Suprapubic skin (tissue), 4 donors: ENCODE data around the gene PRADC1. TPM values are rescaled to one million over a fixed set of nuclear protein-coding genes. Genes with fewer than 3 reads are reported as not detected.

Source experiments
- DNase-seq, 2 donors: peaks; one replicate each; pipeline ENCODE4 v3.0.0-alpha.2; 2019; ENCODE audit warnings: low spot score in 2 of 2
- H3K27ac ChIP-seq: fragments of 200-600 bp; sonication (generic); one replicate; pipeline ENCODE4 v1.5.1; 2019
- H3K27me3 ChIP-seq: fragments of 200-600 bp; sonication (generic); one replicate; pipeline ENCODE4 v1.5.1; 2019
- H3K36me3 ChIP-seq: fragments of 200-600 bp; sonication (generic); one replicate; pipeline ENCODE4 v1.5.1; 2019
- H3K4me1 ChIP-seq: fragments of 200-600 bp; sonication (generic); one replicate; pipeline ENCODE4 v1.5.1; 2019
- H3K4me3 ChIP-seq: fragments of 200-600 bp; sonication (generic); one replicate; pipeline ENCODE4 v1.5.1; 2019; ENCODE audit warnings: mild to moderate bottlenecking
- H3K9me3 ChIP-seq: fragments of 200-600 bp; sonication (generic); one replicate; pipeline ENCODE4 v1.5.1; 2019
- EP300 ChIP-seq: sonication (generic); formaldehyde crosslinking; IDR thresholded peaks from one replicate; pipeline ENCODE4 v1.6.1; 2017; ENCODE audit warnings: antibody characterized with exemption
- POLR2A ChIP-seq, 2 donors: fragments of 450-650 bp; IDR thresholded peaks; one replicate each; pipeline ENCODE4 v1.6.1; 2017; ENCODE audit warnings: antibody characterized with exemption in 2 of 2, mild to moderate bottlenecking in 2 of 2, moderate library complexity in 2 of 2
- POLR2AphosphoS5 ChIP-seq, 3 donors: sonication (generic); formaldehyde crosslinking; IDR thresholded peaks; one replicate each; pipeline ENCODE4 v1.6.1; 2017; ENCODE audit warnings: antibody characterized with exemption in 3 of 3
- WGBS: methylation state at CpG from one replicate; pipeline ENCODE4 v1.1.5; 2018; 5-methylcytosine and 5-hydroxymethylcytosine counted together
- total RNA-seq, 4 donors: library from RNA; depleted of rRNA; stranded (reverse); fragments of >200 nt; gene quantifications; one replicate each; pipeline ENCODE4 v1.1.0, GENCODE V29; 2016
- TF ChIP-seq, protein P1 (sequence below), 2 donors: fragments of 200-600 bp in 1 of 2; fragments of 450-650 bp in 1 of 2; sonication (generic) in 1 of 2; IDR thresholded peaks; one replicate each; pipeline ENCODE4 v1.5.1; 2016 to 2019; ENCODE audit warnings: antibody characterized with exemption in 2 of 2, mild to moderate bottlenecking in 1 of 2, moderate library complexity in 1 of 2

PRADC1 gene
- total RNA-seq, 4 donors from 2014 or later = 7.4 to 34.8 (median 25.3) TPM

- Histone ChIP-seq H3K27me3 (no peaks in the 10 kb centered on the region), H3K9me3 (no peaks in the 10 kb centered on the region), H3K36me3 (peaks cover 22% of the 10 kb centered on the region), H3K4me1 (no peaks in the 10 kb centered on the region), H3K4me3 (no peak overlapping the region), H3K27ac (no peak overlapping the region)
- TF ChIP-seq, protein P1, sequence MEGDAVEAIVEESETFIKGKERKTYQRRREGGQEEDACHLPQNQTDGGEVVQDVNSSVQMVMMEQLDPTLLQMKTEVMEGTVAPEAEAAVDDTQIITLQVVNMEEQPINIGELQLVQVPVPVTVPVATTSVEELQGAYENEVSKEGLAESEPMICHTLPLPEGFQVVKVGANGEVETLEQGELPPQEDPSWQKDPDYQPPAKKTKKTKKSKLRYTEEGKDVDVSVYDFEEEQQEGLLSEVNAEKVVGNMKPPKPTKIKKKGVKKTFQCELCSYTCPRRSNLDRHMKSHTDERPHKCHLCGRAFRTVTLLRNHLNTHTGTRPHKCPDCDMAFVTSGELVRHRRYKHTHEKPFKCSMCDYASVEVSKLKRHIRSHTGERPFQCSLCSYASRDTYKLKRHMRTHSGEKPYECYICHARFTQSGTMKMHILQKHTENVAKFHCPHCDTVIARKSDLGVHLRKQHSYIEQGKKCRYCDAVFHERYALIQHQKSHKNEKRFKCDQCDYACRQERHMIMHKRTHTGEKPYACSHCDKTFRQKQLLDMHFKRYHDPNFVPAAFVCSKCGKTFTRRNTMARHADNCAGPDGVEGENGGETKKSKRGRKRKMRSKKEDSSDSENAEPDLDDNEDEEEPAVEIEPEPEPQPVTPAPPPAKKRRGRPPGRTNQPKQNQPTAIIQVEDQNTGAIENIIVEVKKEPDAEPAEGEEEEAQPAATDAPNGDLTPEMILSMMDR (IDR thresholded peaks at IDR 0.05) = no peak
- no peak for TF ChIP-seq POLR2A (IDR thresholded peaks at IDR 0.05)
- TF ChIP-seq POLR2AphosphoS5 (IDR thresholded peaks at IDR 0.05) = no peak
- no peak for TF ChIP-seq EP300
- WGBS = 71% methylated on average over 10 of the region's 10 CpGs
- DNase-seq = peak in 1 of 2 donors; percentile 65
These were observed 24.5 kb upstream of the PRADC1 start for GRCh38 chr2:73257425-73258125.

GRCh38 chr2:73257021-73257420, 24.0 kb upstream of the PRADC1 start:
- no peak for DNase-seq
- peaks cover 28% of the 10 kb centered on the region for H3K36me3 ChIP-seq
- no peaks in the 10 kb centered on the region for H3K4me1 ChIP-seq
- H3K4me3 ChIP-seq = no peak overlapping the region
- H3K27me3 ChIP-seq = no peaks in the 10 kb centered on the region
- H3K27ac ChIP-seq = no peak overlapping the region
- H3K9me3 ChIP-seq = no peaks in the 10 kb centered on the region
- WGBS = 100% methylated on average over 2 of the region's 2 CpGs
- no peak for TF ChIP-seq POLR2AphosphoS5 (IDR thresholded peaks at IDR 0.05)
- TF ChIP-seq, protein P1 (IDR thresholded peaks at IDR 0.05) = no peak
- TF ChIP-seq POLR2A (IDR thresholded peaks at IDR 0.05) = no peak
- TF ChIP-seq EP300 = no peak

GRCh38 chr2:73256618-73256922, 23.5 kb upstream of the PRADC1 start:
- no peak overlapping the region for H3K27ac ChIP-seq
- no peaks in the 10 kb centered on the region for H3K4me1 ChIP-seq
- H3K27me3 ChIP-seq = no peaks in the 10 kb centered on the region
- no peak for TF ChIP-seq POLR2AphosphoS5 (IDR thresholded peaks at IDR 0.05)
- TF ChIP-seq, protein P1 (IDR thresholded peaks at IDR 0.05) = no peak
- TF ChIP-seq POLR2A (IDR thresholded peaks at IDR 0.05) = no peak
- TF ChIP-seq EP300 = no peak
- 86% methylated on average over 1 of the region's 1 CpG for WGBS
- no peak overlapping the region for H3K4me3 ChIP-seq
- no peaks in the 10 kb centered on the region for H3K9me3 ChIP-seq
- no peak for DNase-seq
- H3K36me3 ChIP-seq = peaks cover 32% of the 10 kb centered on the region

DNA sequence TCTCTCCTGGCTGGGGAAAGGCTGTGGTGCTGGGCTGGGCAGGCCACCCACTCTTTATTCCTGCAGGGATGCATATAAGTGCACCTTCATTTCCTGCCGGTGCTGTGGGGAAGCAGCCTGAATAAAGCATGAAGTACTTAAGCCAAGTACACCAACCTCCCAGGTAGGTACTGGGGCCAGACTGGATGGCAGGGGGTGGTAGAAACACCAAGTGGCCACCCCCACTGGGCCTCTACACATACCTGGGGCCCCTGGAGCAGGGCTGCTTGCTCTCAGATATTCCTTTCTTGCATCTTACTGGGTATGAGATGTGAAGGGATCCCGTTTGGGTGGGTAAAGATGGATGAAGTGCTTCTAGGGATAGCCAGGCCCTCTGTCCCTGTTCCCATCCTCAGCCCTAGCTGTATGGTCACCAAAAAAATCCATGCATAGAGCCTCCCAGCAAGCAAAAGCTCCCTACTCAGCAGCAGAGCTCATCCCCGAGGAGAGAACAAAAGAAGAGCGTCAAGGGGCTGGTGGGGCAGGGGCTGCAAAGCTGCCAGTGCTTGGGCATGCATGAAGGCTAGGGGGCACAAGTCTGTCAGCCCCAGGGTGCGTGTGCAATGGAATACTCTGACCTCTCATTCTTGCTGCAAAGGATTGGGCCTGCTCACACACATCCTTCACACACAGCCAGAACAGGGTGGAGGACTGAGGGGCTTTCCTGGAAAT, 23.0 kb upstream of the PRADC1 start:
- DNase-seq = no peak
- no peak overlapping the region for H3K27ac ChIP-seq
- H3K4me1 ChIP-seq = no peaks in the 10 kb centered on the region
- no peak overlapping the region for H3K4me3 ChIP-seq
- H3K27me3 ChIP-seq = no peaks in the 10 kb centered on the region
- H3K36me3 ChIP-seq = peaks cover 37% of the 10 kb centered on the region
- no peak for TF ChIP-seq POLR2AphosphoS5 (IDR thresholded peaks at IDR 0.05)
- TF ChIP-seq, protein P1 (IDR thresholded peaks at IDR 0.05) = no peak
- no peak for TF ChIP-seq EP300
- no peak for TF ChIP-seq POLR2A (IDR thresholded peaks at IDR 0.05)
- 75% methylated on average over 4 of the region's 5 CpGs for WGBS
- H3K9me3 ChIP-seq = no peaks in the 10 kb centered on the region

DNA sequence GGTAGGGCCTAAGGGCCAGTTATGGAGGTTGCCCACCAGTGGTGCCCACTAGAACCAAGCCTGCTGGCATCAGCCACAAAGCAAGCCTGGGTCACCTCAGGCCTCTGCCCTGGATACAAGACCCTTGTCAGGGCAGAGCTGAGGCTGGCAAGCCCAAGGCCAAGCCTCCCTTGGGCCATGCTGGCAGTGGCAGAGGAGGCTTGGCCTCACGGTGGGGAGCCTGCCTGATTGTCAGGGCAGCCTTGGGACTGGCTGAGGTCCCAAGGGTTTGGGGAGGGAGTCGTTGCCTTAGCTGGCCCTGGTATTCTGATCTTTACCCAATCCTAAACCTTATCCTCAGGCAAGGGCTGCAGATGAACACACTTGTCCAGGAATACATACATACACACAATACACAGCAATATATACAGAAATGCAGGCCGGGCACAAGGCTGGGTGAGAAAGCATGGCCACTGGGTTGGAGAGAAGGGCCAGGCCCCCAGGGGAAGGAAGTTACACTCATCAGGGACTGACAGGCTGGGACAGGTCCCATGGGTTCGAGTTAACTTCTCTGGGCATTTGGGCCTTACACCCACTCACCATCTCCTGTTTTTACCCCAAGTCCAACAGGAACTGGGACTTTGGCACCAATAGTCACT, 22.1 kb upstream of the PRADC1 start:
- Histone ChIP-seq H3K36me3 (peaks cover 47% of the 10 kb centered on the region), H3K9me3 (no peaks in the 10 kb centered on the region), H3K4me1 (no peaks in the 10 kb centered on the region), H3K27me3 (no peaks in the 10 kb centered on the region), H3K27ac (no peak overlapping the region), H3K4me3 (no peak overlapping the region)
- TF ChIP-seq, protein P1 (IDR thresholded peaks at IDR 0.05) = no peak
- TF ChIP-seq EP300 (no peak), POLR2AphosphoS5 (IDR thresholded peaks at IDR 0.05) (no peak), POLR2A (IDR thresholded peaks at IDR 0.05) (no peak)
- WGBS = 52% methylated on average over 3 of the region's 4 CpGs
- DNase-seq = no peak
